ENCODE results near the gene OTOS. TPM values are rescaled to one million over a fixed set of nuclear protein-coding genes. Genes with fewer than 3 reads are reported as not detected.

The OTOS gene
- total RNA-seq, 1 donor from 2014 or later, result not detected

GRCh38 chr2:240121675-240122074 lies 18.8 kb downstream of the OTOS start:
- Histone ChIP-seq H3K27me3 (no peaks in the 10 kb centered on the region), H3K4me3 (no peak overlapping the region), H3K36me3 (peaks cover 0 to 7% of the 10 kb centered on the region in 2 donors), H3K4me1 (no peaks in the 10 kb centered on the region), H3K27ac (no peak overlapping the region), H3K9me3 (no peaks in the 10 kb centered on the region)
- intact Hi-C loops (cut with DNase I), result no loop called here
- TF ChIP-seq, protein P1, sequence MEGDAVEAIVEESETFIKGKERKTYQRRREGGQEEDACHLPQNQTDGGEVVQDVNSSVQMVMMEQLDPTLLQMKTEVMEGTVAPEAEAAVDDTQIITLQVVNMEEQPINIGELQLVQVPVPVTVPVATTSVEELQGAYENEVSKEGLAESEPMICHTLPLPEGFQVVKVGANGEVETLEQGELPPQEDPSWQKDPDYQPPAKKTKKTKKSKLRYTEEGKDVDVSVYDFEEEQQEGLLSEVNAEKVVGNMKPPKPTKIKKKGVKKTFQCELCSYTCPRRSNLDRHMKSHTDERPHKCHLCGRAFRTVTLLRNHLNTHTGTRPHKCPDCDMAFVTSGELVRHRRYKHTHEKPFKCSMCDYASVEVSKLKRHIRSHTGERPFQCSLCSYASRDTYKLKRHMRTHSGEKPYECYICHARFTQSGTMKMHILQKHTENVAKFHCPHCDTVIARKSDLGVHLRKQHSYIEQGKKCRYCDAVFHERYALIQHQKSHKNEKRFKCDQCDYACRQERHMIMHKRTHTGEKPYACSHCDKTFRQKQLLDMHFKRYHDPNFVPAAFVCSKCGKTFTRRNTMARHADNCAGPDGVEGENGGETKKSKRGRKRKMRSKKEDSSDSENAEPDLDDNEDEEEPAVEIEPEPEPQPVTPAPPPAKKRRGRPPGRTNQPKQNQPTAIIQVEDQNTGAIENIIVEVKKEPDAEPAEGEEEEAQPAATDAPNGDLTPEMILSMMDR (IDR thresholded peaks at IDR 0.05), result no peak
- DNase-seq (ENCODE audit: low spot score in 2 of 2), result no peak

- no peaks in the 10 kb centered on the region for H3K27me3 ChIP-seq
- no peak overlapping the region for H3K27ac ChIP-seq
- no peak for DNase-seq (ENCODE audit: low spot score in 2 of 2)
- peaks cover 0 to 5% of the 10 kb centered on the region in 2 donors for H3K36me3 ChIP-seq
- no peak overlapping the region for H3K4me3 ChIP-seq
- no peaks in the 10 kb centered on the region for H3K9me3 ChIP-seq
- intact Hi-C loops (cut with DNase I), result no loop called here
- no peaks in the 10 kb centered on the region for H3K4me1 ChIP-seq
- TF ChIP-seq, protein P1 (IDR thresholded peaks at IDR 0.05), result no peak
Measured at GRCh38 chr2:240121190-240121589, 19.3 kb downstream of the OTOS start.

DNA sequence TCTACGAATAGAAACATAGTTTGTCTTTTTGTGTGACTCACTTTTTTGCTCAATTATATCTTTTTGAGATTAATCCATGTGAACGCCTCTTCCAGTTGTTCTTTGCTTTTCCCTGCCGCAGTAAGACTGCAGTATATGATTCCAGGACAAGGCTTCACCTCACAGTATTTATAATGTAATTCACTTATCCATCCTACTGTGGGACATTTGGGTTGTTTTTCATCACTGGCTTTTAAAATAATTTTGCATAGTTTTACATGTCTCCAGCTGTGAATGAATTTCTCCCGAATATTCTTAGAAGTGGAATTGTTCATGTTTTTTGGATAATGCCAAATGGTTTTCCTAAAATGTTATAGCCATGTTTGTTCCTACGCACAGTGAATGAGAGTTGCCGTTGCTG lies 26.2 kb downstream of the OTOS start:
- TF ChIP-seq, protein P1 (IDR thresholded peaks at IDR 0.05), result no peak
- H3K27ac ChIP-seq, result no peak overlapping the region
- no peaks in the 10 kb centered on the region for H3K9me3 ChIP-seq
- no peaks in the 10 kb centered on the region for H3K4me1 ChIP-seq
- H3K36me3 ChIP-seq, result no peaks in the 10 kb centered on the region
- no peak overlapping the region for H3K4me3 ChIP-seq
- no peaks in the 10 kb centered on the region for H3K27me3 ChIP-seq
- intact Hi-C loops (cut with DNase I), result no loop called here
- DNase-seq (ENCODE audit: low spot score in 2 of 2), result no peak

DNA sequence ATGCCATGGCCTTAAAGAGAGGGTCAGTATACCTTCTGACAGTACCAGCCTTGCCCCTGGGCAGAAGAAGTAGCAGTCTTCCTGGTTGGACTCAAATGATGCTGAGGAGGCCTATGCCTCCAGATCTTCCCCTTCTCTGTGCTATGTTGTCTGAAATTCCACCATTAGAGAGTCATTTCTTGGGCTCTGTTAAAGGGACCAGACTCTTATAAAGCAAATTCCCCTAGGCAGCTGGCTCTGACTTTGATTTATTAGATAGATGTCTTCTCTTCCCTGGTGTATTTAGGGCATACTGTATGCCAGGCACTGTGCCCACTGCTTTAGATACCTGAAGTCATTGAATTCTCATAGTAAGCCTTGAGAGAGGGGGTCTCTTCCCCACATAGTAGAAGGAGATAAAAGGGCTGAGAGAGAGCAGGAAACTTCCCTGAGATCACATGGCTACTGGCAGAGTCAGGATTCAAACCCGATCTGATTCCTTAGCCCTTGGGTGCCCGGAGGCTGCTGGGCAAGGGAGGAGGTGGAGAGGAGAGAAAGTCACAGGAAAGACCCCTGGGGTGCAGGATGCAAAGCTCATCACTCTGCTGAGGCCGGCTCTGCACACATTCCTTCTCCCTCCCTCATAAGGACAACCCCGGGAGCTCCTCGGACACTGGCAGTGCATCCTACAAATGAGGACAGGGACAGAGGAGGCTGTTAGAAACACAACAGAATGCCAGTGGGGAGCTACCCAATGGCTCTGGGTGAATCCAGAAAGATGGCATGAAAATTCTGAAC lies 27.4 kb downstream of the OTOS start:
- H3K27me3 ChIP-seq, result no peaks in the 10 kb centered on the region
- H3K4me3 ChIP-seq, result no peak overlapping the region
- H3K27ac ChIP-seq, result no peak overlapping the region
- no peaks in the 10 kb centered on the region for H3K9me3 ChIP-seq
- intact Hi-C loops (cut with DNase I), result no loop called here
- no peak for DNase-seq (ENCODE audit: low spot score in 2 of 2)
- no peaks in the 10 kb centered on the region for H3K36me3 ChIP-seq
- no peaks in the 10 kb centered on the region for H3K4me1 ChIP-seq
- TF ChIP-seq, protein P1 (IDR thresholded peaks at IDR 0.05), result no peak

DNA sequence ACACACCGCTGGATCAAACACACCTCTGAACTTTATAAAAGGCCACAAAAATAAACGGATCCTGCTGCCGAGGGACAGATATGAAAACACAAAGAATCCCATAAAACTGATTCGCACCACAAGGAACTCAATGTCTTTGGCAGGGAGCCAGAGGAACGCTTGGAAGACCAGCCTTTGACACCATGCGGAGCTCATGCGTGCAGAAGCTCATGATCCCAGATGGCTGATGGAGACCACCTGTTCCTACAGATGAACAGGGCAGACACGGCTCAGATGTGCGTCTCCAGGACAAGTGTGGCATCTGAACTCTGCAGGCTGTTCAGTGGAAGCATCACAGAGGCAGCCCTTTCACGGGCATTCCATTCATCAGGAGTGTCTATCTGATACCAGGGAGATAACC lies 29.2 kb downstream of the OTOS start:
- H3K36me3 ChIP-seq, result no peaks in the 10 kb centered on the region
- TF ChIP-seq, protein P1 (IDR thresholded peaks at IDR 0.05), result no peak
- intact Hi-C loops (cut with DNase I), result no loop called here
- no peaks in the 10 kb centered on the region for H3K9me3 ChIP-seq
- no peak overlapping the region for H3K4me3 ChIP-seq
- DNase-seq (ENCODE audit: low spot score in 2 of 2), result no peak
- H3K27me3 ChIP-seq, result no peaks in the 10 kb centered on the region
- no peak overlapping the region for H3K27ac ChIP-seq
- no peaks in the 10 kb centered on the region for H3K4me1 ChIP-seq
